Suprapubic skin (tissue), 4 donors: ENCODE measurements around the gene GALK2. TPM values are rescaled to one million over a fixed set of nuclear protein-coding genes. Genes with fewer than 3 reads are reported as not detected.

Experiments used
- DNase-seq, 2 donors: peaks; one replicate each; pipeline ENCODE4 v3.0.0-alpha.2; 2019; ENCODE audit warnings: low spot score in 2 of 2
- H3K27ac ChIP-seq: fragments of 200-600 bp; sonication (generic); one replicate; pipeline ENCODE4 v1.5.1; 2019
- H3K27me3 ChIP-seq: fragments of 200-600 bp; sonication (generic); one replicate; pipeline ENCODE4 v1.5.1; 2019
- H3K36me3 ChIP-seq: fragments of 200-600 bp; sonication (generic); one replicate; pipeline ENCODE4 v1.5.1; 2019
- H3K4me1 ChIP-seq: fragments of 200-600 bp; sonication (generic); one replicate; pipeline ENCODE4 v1.5.1; 2019
- H3K4me3 ChIP-seq: fragments of 200-600 bp; sonication (generic); one replicate; pipeline ENCODE4 v1.5.1; 2019; ENCODE audit warnings: mild to moderate bottlenecking
- H3K9me3 ChIP-seq: fragments of 200-600 bp; sonication (generic); one replicate; pipeline ENCODE4 v1.5.1; 2019
- CTCF ChIP-seq, 2 donors: fragments of 200-600 bp in 1 of 2; fragments of 450-650 bp in 1 of 2; sonication (generic) in 1 of 2; IDR thresholded peaks; one replicate each; pipeline ENCODE4 v1.5.1; 2016 to 2019; ENCODE audit warnings: antibody characterized with exemption in 2 of 2, mild to moderate bottlenecking in 1 of 2, moderate library complexity in 1 of 2
- EP300 ChIP-seq: sonication (generic); formaldehyde crosslinking; IDR thresholded peaks from one replicate; pipeline ENCODE4 v1.6.1; 2017; ENCODE audit warnings: antibody characterized with exemption
- POLR2A ChIP-seq, 2 donors: fragments of 450-650 bp; IDR thresholded peaks; one replicate each; pipeline ENCODE4 v1.6.1; 2017; ENCODE audit warnings: antibody characterized with exemption in 2 of 2, mild to moderate bottlenecking in 2 of 2, moderate library complexity in 2 of 2
- POLR2AphosphoS5 ChIP-seq, 3 donors: sonication (generic); formaldehyde crosslinking; IDR thresholded peaks; one replicate each; pipeline ENCODE4 v1.6.1; 2017; ENCODE audit warnings: antibody characterized with exemption in 3 of 3
- WGBS: methylation state at CpG from one replicate; pipeline ENCODE4 v1.1.5; 2018; 5-methylcytosine and 5-hydroxymethylcytosine counted together
- total RNA-seq, 4 donors: library from RNA; depleted of rRNA; stranded (reverse); fragments of >200 nt; gene quantifications; one replicate each; pipeline ENCODE4 v1.1.0, GENCODE V29; 2016

Gene GALK2
- total RNA-seq, 4 donors from 2014 or later, result 23.3 to 35.2 (median 33.8) TPM

DNA sequence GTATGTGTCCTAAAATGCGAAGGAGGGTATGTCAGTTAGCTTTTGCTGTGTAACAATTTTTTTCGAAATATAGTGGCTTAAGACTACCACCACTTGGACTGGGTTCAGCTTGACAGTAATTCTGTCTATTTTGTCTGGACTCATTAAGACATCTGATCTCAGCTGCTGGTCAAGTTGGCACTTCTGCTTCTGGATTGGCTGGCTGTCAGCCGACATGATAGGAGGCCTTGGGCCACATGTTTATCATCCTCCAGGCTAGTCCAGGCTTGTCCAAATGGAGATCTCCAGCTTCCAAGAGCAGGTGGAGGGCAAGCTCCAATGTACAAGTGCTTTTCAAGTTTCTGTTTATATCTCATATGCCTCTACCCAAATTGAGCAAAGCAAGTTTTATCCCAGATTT lies 95.9 kb downstream of the GALK2 start:
- H3K9me3 ChIP-seq, result no peaks in the 10 kb centered on the region
- peaks cover 2% of the 10 kb centered on the region for H3K36me3 ChIP-seq
- H3K27me3 ChIP-seq, result no peaks in the 10 kb centered on the region
- TF ChIP-seq POLR2A (IDR thresholded peaks at IDR 0.05) (no peak), EP300 (no peak), CTCF (IDR thresholded peaks at IDR 0.05) (no peak), POLR2AphosphoS5 (IDR thresholded peaks at IDR 0.05) (no peak)
- H3K27ac ChIP-seq, result no peak overlapping the region
- no peak for DNase-seq
- no peak overlapping the region for H3K4me3 ChIP-seq
- no peaks in the 10 kb centered on the region for H3K4me1 ChIP-seq
- WGBS, result 93% methylated on average over 3 of the region's 3 CpGs

DNA sequence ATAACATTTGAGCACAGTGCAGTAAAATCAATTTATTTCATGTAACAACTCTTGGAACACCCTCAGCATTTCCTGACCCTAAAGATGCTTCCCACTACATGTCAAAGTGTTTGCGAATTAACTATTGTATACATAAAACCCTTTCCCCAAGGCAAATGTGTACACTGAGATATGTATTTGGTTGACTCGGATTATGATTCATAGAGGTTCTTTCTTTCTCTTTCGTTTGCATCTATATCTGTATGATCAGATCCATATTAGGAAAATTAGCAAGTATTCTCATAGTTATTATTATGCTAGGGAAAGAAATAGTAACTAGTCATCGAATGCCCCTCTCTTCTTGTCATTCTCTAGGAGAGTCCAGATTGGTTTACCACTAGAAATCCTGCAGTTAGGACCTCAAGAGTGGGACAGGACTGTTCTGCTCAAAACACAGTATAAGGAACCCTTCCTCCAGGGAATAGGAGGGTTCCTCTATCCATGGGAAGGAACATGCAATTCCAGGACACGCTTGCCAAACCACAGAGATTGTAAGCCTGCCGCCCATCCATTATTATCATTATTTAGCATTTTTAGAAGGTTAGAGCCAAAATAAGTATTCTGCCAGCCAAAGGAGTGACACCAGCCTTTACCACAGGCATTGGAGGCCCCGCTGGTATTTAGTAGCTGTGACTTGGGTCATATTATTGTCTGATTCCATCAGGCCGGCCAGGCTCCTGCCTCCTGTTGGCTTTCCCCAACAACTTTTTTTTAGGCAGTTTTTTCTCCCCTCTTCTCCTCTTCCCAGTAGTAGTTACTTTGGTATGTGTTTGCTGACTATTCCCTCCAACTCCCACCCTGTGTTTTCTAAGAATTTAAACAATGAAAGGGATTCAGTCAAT lies 100.7 kb downstream of the GALK2 start:
- Histone ChIP-seq H3K4me3 (no peak overlapping the region), H3K9me3 (no peaks in the 10 kb centered on the region), H3K27ac (peak overlapping the region; percentile 36), H3K4me1 (peaks cover 11% of the 10 kb centered on the region), H3K36me3 (peaks cover 6% of the 10 kb centered on the region), H3K27me3 (no peaks in the 10 kb centered on the region)
- DNase-seq, result no peak
- TF ChIP-seq EP300 (no peak), POLR2A (IDR thresholded peaks at IDR 0.05) (no peak), POLR2AphosphoS5 (IDR thresholded peaks at IDR 0.05) (no peak), CTCF (IDR thresholded peaks at IDR 0.05) (no peak)
- WGBS, result 52% methylated on average over 8 of the region's 8 CpGs

- Histone ChIP-seq H3K27ac (no peak overlapping the region), H3K27me3 (no peaks in the 10 kb centered on the region), H3K4me1 (peaks cover 11% of the 10 kb centered on the region), H3K9me3 (no peaks in the 10 kb centered on the region), H3K36me3 (peaks cover 6% of the 10 kb centered on the region), H3K4me3 (no peak overlapping the region)
- DNase-seq, result no peak
- TF ChIP-seq POLR2AphosphoS5 (IDR thresholded peaks at IDR 0.05), result no peak
- no peak for TF ChIP-seq EP300
- no peak for TF ChIP-seq POLR2A (IDR thresholded peaks at IDR 0.05)
- no peak for TF ChIP-seq CTCF (IDR thresholded peaks at IDR 0.05)
- WGBS, result 61% methylated on average over 2 of the region's 2 CpGs
These were observed 103.8 kb downstream of the GALK2 start for GRCh38 chr15:49273734-49274318.

GRCh38 chr15:49278751-49279150 lies 108.7 kb downstream of the GALK2 start:
- DNase-seq, result no peak
- Histone ChIP-seq H3K27me3 (no peaks in the 10 kb centered on the region), H3K9me3 (no peaks in the 10 kb centered on the region), H3K27ac (no peak overlapping the region), H3K4me3 (no peak overlapping the region), H3K4me1 (no peaks in the 10 kb centered on the region), H3K36me3 (peaks cover 9% of the 10 kb centered on the region)
- WGBS, result 95% methylated on average over 5 of the region's 5 CpGs
- TF ChIP-seq CTCF (IDR thresholded peaks at IDR 0.05) (no peak), POLR2A (IDR thresholded peaks at IDR 0.05) (no peak), POLR2AphosphoS5 (IDR thresholded peaks at IDR 0.05) (no peak), EP300 (no peak)
